DND-41 (cell line): ENCODE results near the gene FAM171A1.

Source experiments
- EZH2 ChIP-seq: IDR thresholded peaks from 3 replicates; pipeline ENCODE4 v1.6.1; 2012; ENCODE audit warnings: borderline replicate concordance, low read depth, mild to moderate bottlenecking, moderate library complexity, low read length, inconsistent platforms; ENCODE audit not compliant: severe bottlenecking
- TF ChIP-seq, protein P1 (sequence below): IDR thresholded peaks from 2 replicates; pipeline ENCODE4 v1.5.1; 2012; ENCODE audit warnings: borderline replicate concordance, low read length, moderate library complexity, mild to moderate bottlenecking; ENCODE audit not compliant: poor library complexity, severe bottlenecking; ENCODE audit errors: extremely low read depth

- TF ChIP-seq, protein P1, sequence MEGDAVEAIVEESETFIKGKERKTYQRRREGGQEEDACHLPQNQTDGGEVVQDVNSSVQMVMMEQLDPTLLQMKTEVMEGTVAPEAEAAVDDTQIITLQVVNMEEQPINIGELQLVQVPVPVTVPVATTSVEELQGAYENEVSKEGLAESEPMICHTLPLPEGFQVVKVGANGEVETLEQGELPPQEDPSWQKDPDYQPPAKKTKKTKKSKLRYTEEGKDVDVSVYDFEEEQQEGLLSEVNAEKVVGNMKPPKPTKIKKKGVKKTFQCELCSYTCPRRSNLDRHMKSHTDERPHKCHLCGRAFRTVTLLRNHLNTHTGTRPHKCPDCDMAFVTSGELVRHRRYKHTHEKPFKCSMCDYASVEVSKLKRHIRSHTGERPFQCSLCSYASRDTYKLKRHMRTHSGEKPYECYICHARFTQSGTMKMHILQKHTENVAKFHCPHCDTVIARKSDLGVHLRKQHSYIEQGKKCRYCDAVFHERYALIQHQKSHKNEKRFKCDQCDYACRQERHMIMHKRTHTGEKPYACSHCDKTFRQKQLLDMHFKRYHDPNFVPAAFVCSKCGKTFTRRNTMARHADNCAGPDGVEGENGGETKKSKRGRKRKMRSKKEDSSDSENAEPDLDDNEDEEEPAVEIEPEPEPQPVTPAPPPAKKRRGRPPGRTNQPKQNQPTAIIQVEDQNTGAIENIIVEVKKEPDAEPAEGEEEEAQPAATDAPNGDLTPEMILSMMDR: no peak
- no peak for TF ChIP-seq EZH2
Measured at GRCh38 chr10:15265558-15265957, 105.5 kb downstream of the FAM171A1 start.
